Measurements from ENCODE around the gene DUSP9.

DNA sequence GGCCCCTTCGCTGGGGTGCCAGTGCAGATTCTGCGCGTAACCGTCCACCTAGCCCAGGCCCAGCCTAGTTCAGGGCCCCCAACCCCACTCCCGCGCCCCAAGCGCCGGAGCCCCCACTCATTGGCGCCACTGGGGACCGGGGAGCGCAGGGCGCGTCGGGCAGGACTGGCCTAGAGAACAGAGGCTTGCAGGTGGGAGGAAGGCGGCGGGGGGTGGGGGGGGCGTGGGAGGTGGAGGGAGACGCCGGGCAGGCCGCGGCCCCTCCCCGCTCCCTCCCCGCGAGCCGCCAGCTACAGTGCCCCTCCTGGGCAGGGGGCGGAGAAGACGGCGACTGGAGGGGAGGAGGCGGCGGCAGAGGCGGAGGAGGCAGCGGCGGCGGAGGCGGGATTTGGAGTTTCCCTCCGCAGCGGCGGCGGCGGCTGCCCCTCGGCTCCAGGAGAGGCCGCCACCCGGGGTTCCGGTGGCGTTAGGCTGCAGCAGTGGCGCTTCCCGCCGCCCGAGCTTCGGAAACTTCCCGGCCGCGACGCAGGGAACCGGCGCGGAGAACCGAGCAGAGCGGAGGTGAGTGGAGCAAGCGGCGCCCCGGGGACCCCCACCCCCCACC lies 4.8 kb upstream of the DUSP9 start:
- TF ChIP-seq, protein P1, sequence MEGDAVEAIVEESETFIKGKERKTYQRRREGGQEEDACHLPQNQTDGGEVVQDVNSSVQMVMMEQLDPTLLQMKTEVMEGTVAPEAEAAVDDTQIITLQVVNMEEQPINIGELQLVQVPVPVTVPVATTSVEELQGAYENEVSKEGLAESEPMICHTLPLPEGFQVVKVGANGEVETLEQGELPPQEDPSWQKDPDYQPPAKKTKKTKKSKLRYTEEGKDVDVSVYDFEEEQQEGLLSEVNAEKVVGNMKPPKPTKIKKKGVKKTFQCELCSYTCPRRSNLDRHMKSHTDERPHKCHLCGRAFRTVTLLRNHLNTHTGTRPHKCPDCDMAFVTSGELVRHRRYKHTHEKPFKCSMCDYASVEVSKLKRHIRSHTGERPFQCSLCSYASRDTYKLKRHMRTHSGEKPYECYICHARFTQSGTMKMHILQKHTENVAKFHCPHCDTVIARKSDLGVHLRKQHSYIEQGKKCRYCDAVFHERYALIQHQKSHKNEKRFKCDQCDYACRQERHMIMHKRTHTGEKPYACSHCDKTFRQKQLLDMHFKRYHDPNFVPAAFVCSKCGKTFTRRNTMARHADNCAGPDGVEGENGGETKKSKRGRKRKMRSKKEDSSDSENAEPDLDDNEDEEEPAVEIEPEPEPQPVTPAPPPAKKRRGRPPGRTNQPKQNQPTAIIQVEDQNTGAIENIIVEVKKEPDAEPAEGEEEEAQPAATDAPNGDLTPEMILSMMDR (IDR thresholded peaks at IDR 0.05): no peak
- TF ChIP-seq POLR2AphosphoS5 (IDR thresholded peaks at IDR 0.05): no peak

Data from prostate gland (tissue), 2 donors.